SK-N-SH (cell line): Measurements from ENCODE around the gene SPON1. TPM values are rescaled to one million over a fixed set of nuclear protein-coding genes. Genes with fewer than 3 reads are reported as not detected.

ENCODE experiments used
- CTCF ChIA-PET: fragments of 300-600, 350-600 bp; formaldehyde crosslinking; extraction: SDS; loops from one replicate; lab custom pipeline; 2021; lab: Yijun Ruan, JAX
- POLR2A ChIA-PET: fragments of 350-600 bp; sonication (Branson Sonifier 250); formaldehyde crosslinking; extraction: SDS; loops from one replicate; lab custom pipeline; 2020; ENCODE audit warnings: antibody characterized with exemption, inconsistent platforms; lab: Yijun Ruan, JAX
- DNase-seq: peaks from one replicate; pipeline ENCODE4 v3.0.0; 2012
- H2AFZ ChIP-seq: fragments of 200-600 bp; sonication (generic); 2 replicates; pipeline ENCODE4 v1.8.1; 2016; ENCODE audit warnings: antibody characterized with exemption, mild to moderate bottlenecking, low read depth
- H3F3A ChIP-seq: fragments of 200-600 bp; sonication (generic); replicated peaks from 2 replicates; pipeline ENCODE3; 2016; ENCODE audit warnings: antibody characterized with exemption, mild to moderate bottlenecking; ENCODE audit not compliant: insufficient read depth
- H3K27ac ChIP-seq, 2 experiments: fragments of 200-500 bp in 1 of 2; fragments of 200-600 bp in 1 of 2; sonication (Bioruptor generic) in 1 of 2; sonication (generic), shearing (Covaris generic) in 1 of 2; 2 replicates each; pipeline versions ENCODE4 v1.5.1 to v1.6.1; 2014 to 2016; ENCODE audit warnings: low read depth in 2 of 2, inconsistent platforms in 1 of 2, low read length in 1 of 2, mild to moderate bottlenecking in 1 of 2, mixed read lengths in 1 of 2
- H3K27me3 ChIP-seq: fragments of 200-600 bp; sonication (generic), shearing (Covaris generic); 2 replicates; pipeline ENCODE4 v1.6.1; 2016; ENCODE audit warnings: mixed run types; ENCODE audit not compliant: insufficient read depth
- H3K36me3 ChIP-seq, 2 experiments: fragments of 200-500 bp in 1 of 2; fragments of 200-600 bp in 1 of 2; sonication (Bioruptor generic) in 1 of 2; sonication (generic) in 1 of 2; replicated peaks in 1 of 2; 2 replicates each; pipeline versions ENCODE3 to v1.5.1; 2014 to 2016; ENCODE audit warnings: low read length in 1 of 2, mild to moderate bottlenecking in 1 of 2; ENCODE audit not compliant: insufficient read depth in 2 of 2, control insufficient read depth in 1 of 2
- H3K4me1 ChIP-seq, 2 experiments: fragments of 200-500 bp in 1 of 2; fragments of 200-600 bp in 1 of 2; sonication (Bioruptor generic) in 1 of 2; sonication (generic), shearing (Covaris generic) in 1 of 2; 2 replicates each; pipeline versions ENCODE4 v1.5.1 to v1.6.1; 2014 to 2016; ENCODE audit warnings: low read depth in 1 of 2, low read length in 1 of 2, mixed run types in 1 of 2; ENCODE audit not compliant: insufficient read depth in 2 of 2, control insufficient read depth in 1 of 2
- H3K4me2 ChIP-seq: fragments of 200-600 bp; sonication (generic), shearing (Covaris generic); 2 replicates; pipeline ENCODE4 v1.6.1; 2017; ENCODE audit warnings: mixed run types
- H3K4me3 ChIP-seq, 2 experiments: fragments of 200-500 bp in 1 of 2; fragments of 200-600 bp in 1 of 2; sonication (Bioruptor generic) in 1 of 2; sonication (generic), shearing (Covaris generic) in 1 of 2; 2 replicates each; pipeline versions ENCODE4 v1.5.1 to v1.8.1; 2014 to 2016; ENCODE audit warnings: low read depth in 2 of 2, inconsistent platforms in 1 of 2, low read length in 1 of 2, mild to moderate bottlenecking in 1 of 2, mixed read lengths in 1 of 2, moderate library complexity in 1 of 2
- H3K79me2 ChIP-seq: fragments of 200-600 bp; sonication (generic); 2 replicates; pipeline ENCODE4 v1.8.1; 2017; ENCODE audit warnings: mild to moderate bottlenecking; ENCODE audit not compliant: insufficient read depth
- H3K9ac ChIP-seq: fragments of 200-600 bp; sonication (generic); 2 replicates; pipeline ENCODE4 v1.6.1; 2017; ENCODE audit warnings: mixed run types
- H3K9me2 ChIP-seq: fragments of 200-600 bp; sonication (generic); 2 replicates; pipeline ENCODE4 v1.6.1; 2017; ENCODE audit warnings: mixed run types
- H3K9me3 ChIP-seq: fragments of 200-600 bp; sonication (generic); 2 replicates; pipeline ENCODE4 v1.6.1; 2017; ENCODE audit warnings: mixed run types, mild to moderate bottlenecking, moderate library complexity
- H4K20me1 ChIP-seq: fragments of 200-600 bp; sonication (generic); 2 replicates; pipeline ENCODE4 v1.6.1; 2017; ENCODE audit warnings: mild to moderate bottlenecking, mixed run types; ENCODE audit not compliant: insufficient read depth
- CHD2 ChIP-seq: fragments of 150-350 bp; IDR thresholded peaks from 2 replicates; pipeline ENCODE4 v1.6.1; 2018; ENCODE audit warnings: low read length; ENCODE audit not compliant: partially characterized antibody
- EP300 ChIP-seq, 2 experiments: IDR thresholded peaks; 2 replicates each; pipeline versions ENCODE4 v1.4.0 to v1.6.1; 2012; ENCODE audit warnings: borderline replicate concordance in 1 of 2, low read depth in 1 of 2, low read length in 1 of 2
- FOXJ3 ChIP-seq: sonication (generic); formaldehyde crosslinking; IDR thresholded peaks from 2 replicates; pipeline ENCODE4 v1.5.1; 2020; ENCODE audit warnings: mild to moderate bottlenecking, missing genetic modification reagents
- GABPA ChIP-seq: IDR thresholded peaks from 2 replicates; pipeline ENCODE4 v1.4.0; 2012; ENCODE audit warnings: low read depth, mild to moderate bottlenecking
- GATA2 ChIP-seq: sonication (generic); formaldehyde crosslinking; IDR thresholded peaks from 2 replicates; pipeline ENCODE4 v1.5.0; 2020; ENCODE audit warnings: mild to moderate bottlenecking, missing genetic modification reagents
- JUND ChIP-seq: IDR thresholded peaks from 2 replicates; pipeline ENCODE4 v1.4.0; 2012
- MXI1 ChIP-seq: IDR thresholded peaks from 2 replicates; pipeline ENCODE4 v1.6.1; 2012; ENCODE audit warnings: mild to moderate bottlenecking, low read depth, low read length, improper control_type of control experiment
- NRF1 ChIP-seq: IDR thresholded peaks from 2 replicates; pipeline ENCODE4 v1.6.1; 2012; ENCODE audit warnings: low read depth, mild to moderate bottlenecking, low read length
- RCOR1 ChIP-seq: fragments of 150-350 bp; IDR thresholded peaks from 2 replicates; pipeline ENCODE4 v1.6.1; 2017; ENCODE audit warnings: antibody characterized with exemption, low read length
- RFX5 ChIP-seq: IDR thresholded peaks from 2 replicates; pipeline ENCODE4 v1.6.1; 2012; ENCODE audit warnings: mild to moderate bottlenecking, improper control_type of control experiment, low read length
- RXRA ChIP-seq: IDR thresholded peaks from 2 replicates; pipeline ENCODE4 v1.4.0; 2012; ENCODE audit warnings: low read depth, mild to moderate bottlenecking, borderline replicate concordance
- SIN3A ChIP-seq: IDR thresholded peaks from 2 replicates; pipeline ENCODE4 v1.6.1; 2012; ENCODE audit warnings: low read depth, mild to moderate bottlenecking, low read length, moderate library complexity, borderline replicate concordance
- SMC3 ChIP-seq: IDR thresholded peaks from 2 replicates; pipeline ENCODE4 v1.6.1; 2012; ENCODE audit warnings: low read depth, low read length, improper control_type of control experiment
- TAF1 ChIP-seq: IDR thresholded peaks from 2 replicates; pipeline ENCODE4 v1.6.1; 2012; ENCODE audit warnings: low read depth, mild to moderate bottlenecking, low read length, moderate library complexity, borderline replicate concordance
- YY1 ChIP-seq: IDR thresholded peaks from 2 replicates; pipeline ENCODE4 v1.4.0; 2012; ENCODE audit warnings: low read depth, mild to moderate bottlenecking
- WGBS: methylation state at CpG from one replicate; pipeline ENCODE4 v1.1.6; 2017; ENCODE audit warnings: low lambda C conversion rate; 5-methylcytosine and 5-hydroxymethylcytosine counted together
- polyA plus RNA-seq, 3 experiments: library from polyadenylated mRNA; depleted of rRNA; stranded (reverse); fragments of >200 nt; gene quantifications; 2 replicates each; pipeline ENCODE4 v1.2.3, GENCODE V29; 2012
- TF ChIP-seq, protein P1 (sequence below): fragments of 200-600 bp; sonication (generic); IDR thresholded peaks from 2 replicates; pipeline ENCODE4 v1.6.1; 2017; ENCODE audit warnings: antibody characterized with exemption, mild to moderate bottlenecking, moderate library complexity
- TF ChIP-seq, protein P2 (sequence below): fragments of 150-350 bp; IDR thresholded peaks from 2 replicates; pipeline ENCODE4 v1.6.1; 2016; ENCODE audit warnings: mild to moderate bottlenecking, low read depth, low read length
- TF ChIP-seq, protein P3 (sequence below): IDR thresholded peaks from 2 replicates; pipeline ENCODE4 v1.4.0; 2012; ENCODE audit warnings: low read depth, borderline replicate concordance
- TF ChIP-seq, protein P4 (sequence below): IDR thresholded peaks from 2 replicates; pipeline ENCODE4 v1.4.0; 2012; ENCODE audit warnings: low read depth, borderline replicate concordance

The SPON1 gene
- polyA plus RNA-seq, 1 of the 3 experiments (the other 2 are of a cell fraction): not detected

DNA sequence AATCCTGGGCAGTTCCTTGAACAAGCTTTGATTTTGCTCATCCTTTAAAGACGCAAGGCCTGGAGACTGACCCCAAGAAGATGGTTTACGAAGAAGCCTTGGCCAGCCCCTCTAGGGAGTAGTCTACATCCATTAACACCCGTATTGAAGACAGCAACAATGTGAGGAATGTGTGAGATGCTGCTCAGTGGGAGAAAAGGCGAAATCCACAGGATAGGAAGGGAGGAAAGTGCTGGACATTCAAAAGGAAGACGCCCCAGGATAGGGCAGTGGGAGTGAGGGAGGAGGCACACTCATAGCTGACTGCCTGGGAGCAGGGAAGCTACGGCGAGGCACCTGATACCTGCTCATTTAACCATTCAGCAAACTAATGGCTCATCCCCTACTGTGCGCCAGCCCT is 282.4 kb downstream of the SPON1 start:
- ChIA-PET CTCF (interaction anchor here (1.5 to 2.1 kb wide), 2 partner anchors 96 to 288 kb away, joined by 4 to 11 read pairs; no protein-coding TSS in a partner anchor), POLR2A (no interaction called here)
- Histone ChIP-seq H3K27me3 (peaks cover 20% of the 10 kb centered on the region; the same call in 1 of the 2 replicates), H3K9me2 (no peaks in the 10 kb centered on the region), H3K9me3 (no peaks in the 10 kb centered on the region), H3K4me2 (no peak overlapping the region), H3K4me3 (no peak overlapping the region), H4K20me1 (no peaks in the 10 kb centered on the region), H3K4me1 (peaks cover 0 to 6% of the 10 kb centered on the region in 2 experiments; a peak in 1 of 4 replicates), H3K36me3 (no peaks in the 10 kb centered on the region), H2AFZ (no peak overlapping the region), H3K79me2 (no peaks in the 10 kb centered on the region), H3F3A (no peaks in the 10 kb centered on the region), H3K27ac (no peak overlapping the region), H3K9ac (no peak overlapping the region)
- DNase-seq: no peak
- TF ChIP-seq YY1 (no peak), RXRA (no peak), RFX5 (no peak), JUND (no peak), NRF1 (no peak), SMC3 (no peak), RCOR1 (no peak)
- TF ChIP-seq, protein P1, sequence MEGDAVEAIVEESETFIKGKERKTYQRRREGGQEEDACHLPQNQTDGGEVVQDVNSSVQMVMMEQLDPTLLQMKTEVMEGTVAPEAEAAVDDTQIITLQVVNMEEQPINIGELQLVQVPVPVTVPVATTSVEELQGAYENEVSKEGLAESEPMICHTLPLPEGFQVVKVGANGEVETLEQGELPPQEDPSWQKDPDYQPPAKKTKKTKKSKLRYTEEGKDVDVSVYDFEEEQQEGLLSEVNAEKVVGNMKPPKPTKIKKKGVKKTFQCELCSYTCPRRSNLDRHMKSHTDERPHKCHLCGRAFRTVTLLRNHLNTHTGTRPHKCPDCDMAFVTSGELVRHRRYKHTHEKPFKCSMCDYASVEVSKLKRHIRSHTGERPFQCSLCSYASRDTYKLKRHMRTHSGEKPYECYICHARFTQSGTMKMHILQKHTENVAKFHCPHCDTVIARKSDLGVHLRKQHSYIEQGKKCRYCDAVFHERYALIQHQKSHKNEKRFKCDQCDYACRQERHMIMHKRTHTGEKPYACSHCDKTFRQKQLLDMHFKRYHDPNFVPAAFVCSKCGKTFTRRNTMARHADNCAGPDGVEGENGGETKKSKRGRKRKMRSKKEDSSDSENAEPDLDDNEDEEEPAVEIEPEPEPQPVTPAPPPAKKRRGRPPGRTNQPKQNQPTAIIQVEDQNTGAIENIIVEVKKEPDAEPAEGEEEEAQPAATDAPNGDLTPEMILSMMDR: no peak
- 61% methylated on average over 8 of the region's 8 CpGs for WGBS

DNA sequence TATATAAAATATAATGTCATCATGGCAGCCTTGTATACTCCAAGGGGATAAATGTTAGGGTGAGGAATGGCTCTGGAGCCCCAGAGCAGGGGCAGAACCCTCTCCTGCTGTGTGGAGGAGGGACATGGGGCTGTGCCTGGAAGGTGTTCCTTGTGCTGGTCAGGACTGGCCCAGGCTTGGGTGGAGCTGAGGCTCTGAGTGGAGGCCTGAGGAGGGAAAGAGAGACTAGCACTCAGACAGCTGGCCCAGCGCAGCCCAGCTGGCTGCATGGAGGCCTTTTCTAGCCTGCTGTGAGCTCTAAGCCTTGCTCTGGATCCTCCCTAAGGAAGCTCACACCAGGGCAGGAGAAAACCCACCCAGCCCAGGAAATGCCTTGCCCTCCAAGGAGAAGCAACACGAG is 282.9 kb downstream of the SPON1 start:
- no peaks in the 10 kb centered on the region for H3K79me2 ChIP-seq
- no peak overlapping the region for H3K9ac ChIP-seq
- 10% methylated on average over 2 of the region's 2 CpGs for WGBS
- no peaks in the 10 kb centered on the region for H3K36me3 ChIP-seq
- H2AFZ ChIP-seq: no peak overlapping the region
- H3K9me2 ChIP-seq: no peaks in the 10 kb centered on the region
- peaks cover 0 to 6% of the 10 kb centered on the region in 2 experiments; a peak in 1 of 4 replicates for H3K4me1 ChIP-seq
- no peak overlapping the region for H3K27ac ChIP-seq
- no peaks in the 10 kb centered on the region for H3F3A ChIP-seq
- H3K4me2 ChIP-seq: no peak overlapping the region
- ChIA-PET POLR2A (no interaction called here), CTCF (interaction anchor here (1.5 to 2.1 kb wide), 2 partner anchors 96 to 289 kb away, joined by 4 to 11 read pairs; no protein-coding TSS in a partner anchor)
- no peak overlapping the region for H3K4me3 ChIP-seq
- H3K27me3 ChIP-seq: peaks cover 20% of the 10 kb centered on the region; the same call in 1 of the 2 replicates
- H3K9me3 ChIP-seq: no peaks in the 10 kb centered on the region
- no peak for DNase-seq
- TF ChIP-seq FOXJ3 (CRISPR knock-in tag) (no peak), YY1 (no peak), MXI1 (no peak), RCOR1 (no peak), GABPA (no peak), CHD2 (no peak), TAF1 (no peak), EP300 (IDR thresholded peaks at IDR 0.05; ENCODE audit: borderline replicate concordance in 1 of 2, low read depth in 1 of 2, low read length in 1 of 2) (no peak), RFX5 (no peak), GATA2 (no peak), SMC3 (no peak), SIN3A (no peak)
- TF ChIP-seq, protein P2, sequence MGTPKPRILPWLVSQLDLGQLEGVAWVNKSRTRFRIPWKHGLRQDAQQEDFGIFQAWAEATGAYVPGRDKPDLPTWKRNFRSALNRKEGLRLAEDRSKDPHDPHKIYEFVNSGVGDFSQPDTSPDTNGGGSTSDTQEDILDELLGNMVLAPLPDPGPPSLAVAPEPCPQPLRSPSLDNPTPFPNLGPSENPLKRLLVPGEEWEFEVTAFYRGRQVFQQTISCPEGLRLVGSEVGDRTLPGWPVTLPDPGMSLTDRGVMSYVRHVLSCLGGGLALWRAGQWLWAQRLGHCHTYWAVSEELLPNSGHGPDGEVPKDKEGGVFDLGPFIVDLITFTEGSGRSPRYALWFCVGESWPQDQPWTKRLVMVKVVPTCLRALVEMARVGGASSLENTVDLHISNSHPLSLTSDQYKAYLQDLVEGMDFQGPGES: no peak
- TF ChIP-seq, protein P3, sequence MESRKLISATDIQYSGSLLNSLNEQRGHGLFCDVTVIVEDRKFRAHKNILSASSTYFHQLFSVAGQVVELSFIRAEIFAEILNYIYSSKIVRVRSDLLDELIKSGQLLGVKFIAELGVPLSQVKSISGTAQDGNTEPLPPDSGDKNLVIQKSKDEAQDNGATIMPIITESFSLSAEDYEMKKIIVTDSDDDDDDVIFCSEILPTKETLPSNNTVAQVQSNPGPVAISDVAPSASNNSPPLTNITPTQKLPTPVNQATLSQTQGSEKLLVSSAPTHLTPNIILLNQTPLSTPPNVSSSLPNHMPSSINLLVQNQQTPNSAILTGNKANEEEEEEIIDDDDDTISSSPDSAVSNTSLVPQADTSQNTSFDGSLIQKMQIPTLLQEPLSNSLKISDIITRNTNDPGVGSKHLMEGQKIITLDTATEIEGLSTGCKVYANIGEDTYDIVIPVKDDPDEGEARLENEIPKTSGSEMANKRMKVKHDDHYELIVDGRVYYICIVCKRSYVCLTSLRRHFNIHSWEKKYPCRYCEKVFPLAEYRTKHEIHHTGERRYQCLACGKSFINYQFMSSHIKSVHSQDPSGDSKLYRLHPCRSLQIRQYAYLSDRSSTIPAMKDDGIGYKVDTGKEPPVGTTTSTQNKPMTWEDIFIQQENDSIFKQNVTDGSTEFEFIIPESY: no peak
- TF ChIP-seq, protein P4, sequence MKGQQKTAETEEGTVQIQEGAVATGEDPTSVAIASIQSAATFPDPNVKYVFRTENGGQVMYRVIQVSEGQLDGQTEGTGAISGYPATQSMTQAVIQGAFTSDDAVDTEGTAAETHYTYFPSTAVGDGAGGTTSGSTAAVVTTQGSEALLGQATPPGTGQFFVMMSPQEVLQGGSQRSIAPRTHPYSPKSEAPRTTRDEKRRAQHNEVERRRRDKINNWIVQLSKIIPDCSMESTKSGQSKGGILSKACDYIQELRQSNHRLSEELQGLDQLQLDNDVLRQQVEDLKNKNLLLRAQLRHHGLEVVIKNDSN: no peak
- H4K20me1 ChIP-seq: no peaks in the 10 kb centered on the region
